Kidney epithelial cell (primary cell): ENCODE measurements around the gene TAP1. TPM values are rescaled to one million over a fixed set of nuclear protein-coding genes. Genes with fewer than 3 reads are reported as not detected.

Source experiments
- DNase-seq: peaks from one replicate; pipeline ENCODE4 v3.0.0-alpha.2; 2010; ENCODE audit warnings: low read depth
- H3K27me3 ChIP-seq: 2 replicates; pipeline ENCODE4 v1.6.0; 2011; ENCODE audit warnings: low read length; ENCODE audit not compliant: control insufficient read depth, insufficient read depth
- H3K36me3 ChIP-seq: 2 replicates; pipeline ENCODE4 v1.5.1; 2011; ENCODE audit warnings: low read length; ENCODE audit not compliant: control insufficient read depth, insufficient read depth
- H3K4me3 ChIP-seq: 2 replicates; pipeline ENCODE4 v1.5.1; 2011; ENCODE audit warnings: low read depth, mild to moderate bottlenecking, control low read depth, low read length
- total RNA-seq: library from RNA; depleted of rRNA; stranded (reverse); fragments of >200 nt; gene quantifications from 2 replicates; pipeline ENCODE4 v1.2.3, GENCODE V29; 2015
- TF ChIP-seq, protein P1 (sequence below): IDR thresholded peaks from 2 replicates; pipeline ENCODE4 v1.5.1; 2011; ENCODE audit warnings: mild to moderate bottlenecking, moderate library complexity, low read length, control low read depth, inconsistent platforms; ENCODE audit not compliant: insufficient read depth, poor library complexity, severe bottlenecking

TAP1 gene
- total RNA-seq, 1 donor from 2014 or later, result 77.6 TPM

DNA sequence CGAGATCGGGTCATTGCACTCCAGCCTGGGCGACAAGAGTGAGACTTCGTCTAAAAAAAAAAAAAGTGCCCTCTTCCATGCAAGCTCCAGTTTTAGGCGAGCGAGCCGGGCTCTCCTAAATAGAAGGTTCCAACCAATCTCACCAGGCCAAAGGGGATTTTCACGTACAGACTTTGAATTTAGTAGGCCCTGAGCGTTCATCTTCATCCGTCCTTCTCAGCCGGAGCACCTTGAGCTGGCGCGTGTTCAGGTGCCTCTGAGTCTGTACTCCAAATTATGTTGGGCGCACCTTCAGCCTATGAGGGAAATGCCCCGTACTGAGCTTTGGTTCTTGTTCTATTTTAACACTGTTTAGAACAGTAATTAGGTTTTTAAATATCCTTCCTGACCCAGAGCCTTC, 14.1 kb downstream of the TAP1 start:
- no peak for DNase-seq
- TF ChIP-seq, protein P1, sequence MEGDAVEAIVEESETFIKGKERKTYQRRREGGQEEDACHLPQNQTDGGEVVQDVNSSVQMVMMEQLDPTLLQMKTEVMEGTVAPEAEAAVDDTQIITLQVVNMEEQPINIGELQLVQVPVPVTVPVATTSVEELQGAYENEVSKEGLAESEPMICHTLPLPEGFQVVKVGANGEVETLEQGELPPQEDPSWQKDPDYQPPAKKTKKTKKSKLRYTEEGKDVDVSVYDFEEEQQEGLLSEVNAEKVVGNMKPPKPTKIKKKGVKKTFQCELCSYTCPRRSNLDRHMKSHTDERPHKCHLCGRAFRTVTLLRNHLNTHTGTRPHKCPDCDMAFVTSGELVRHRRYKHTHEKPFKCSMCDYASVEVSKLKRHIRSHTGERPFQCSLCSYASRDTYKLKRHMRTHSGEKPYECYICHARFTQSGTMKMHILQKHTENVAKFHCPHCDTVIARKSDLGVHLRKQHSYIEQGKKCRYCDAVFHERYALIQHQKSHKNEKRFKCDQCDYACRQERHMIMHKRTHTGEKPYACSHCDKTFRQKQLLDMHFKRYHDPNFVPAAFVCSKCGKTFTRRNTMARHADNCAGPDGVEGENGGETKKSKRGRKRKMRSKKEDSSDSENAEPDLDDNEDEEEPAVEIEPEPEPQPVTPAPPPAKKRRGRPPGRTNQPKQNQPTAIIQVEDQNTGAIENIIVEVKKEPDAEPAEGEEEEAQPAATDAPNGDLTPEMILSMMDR, result no peak
- Histone ChIP-seq H3K4me3 (no peak overlapping the region), H3K27me3 (no peaks in the 10 kb centered on the region), H3K36me3 (no peaks in the 10 kb centered on the region)

DNA sequence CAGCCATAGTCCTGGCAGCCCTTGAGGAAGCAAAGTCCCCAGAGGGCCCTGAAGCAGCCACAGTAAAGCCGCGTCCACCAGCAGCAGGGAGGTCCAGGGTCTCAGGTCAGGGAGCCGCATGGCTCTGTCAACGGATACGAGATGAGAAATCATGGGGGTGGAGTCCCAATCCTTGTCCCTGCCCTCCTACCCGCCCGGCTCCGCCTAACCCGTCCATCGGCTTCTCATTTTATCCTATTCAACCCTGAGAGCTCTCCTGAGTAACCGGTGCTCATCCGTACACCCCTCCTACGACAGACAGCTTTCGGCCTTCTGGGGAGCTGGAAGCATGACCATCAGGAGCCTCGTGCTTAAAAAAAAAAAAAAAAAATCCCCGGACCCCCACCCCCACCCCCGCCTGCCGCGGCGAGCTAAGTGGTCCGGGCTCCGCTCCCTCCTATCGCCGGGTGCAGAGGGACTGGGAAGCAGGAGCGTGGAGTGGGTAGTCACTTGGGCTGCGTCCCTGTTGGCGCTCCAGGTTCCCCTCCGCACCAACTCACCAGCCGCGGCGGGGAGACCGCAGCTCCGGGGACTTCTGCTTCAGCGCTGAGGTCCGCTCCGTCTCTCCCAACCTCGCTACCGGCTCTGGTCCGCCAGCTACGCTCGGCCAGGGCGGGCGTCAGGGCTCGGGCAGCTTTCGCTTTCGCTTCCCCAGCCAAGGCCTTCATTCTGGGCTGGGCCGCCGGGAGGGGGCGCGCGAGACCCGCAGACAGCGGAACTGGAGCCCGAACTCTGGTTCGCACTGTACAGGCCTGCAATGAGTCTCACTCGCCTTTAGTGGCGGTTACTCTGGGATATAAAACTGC, 15.2 kb downstream of the TAP1 start, which contains the start of gene TAP2:
Gene TAP2 (minus strand): TSS at position 626 of the 845 bp plus-strand sequence. CDS start 506 bp downstream, at position 120.
- Histone ChIP-seq H3K4me3 (peak within 1 kb of the TSS; percentile 93), H3K27me3 (no peaks in the 10 kb centered on the region), H3K36me3 (no peaks in the 10 kb centered on the region)
- TF ChIP-seq, protein P1, result peak; percentile 99
- no peak for DNase-seq

DNA sequence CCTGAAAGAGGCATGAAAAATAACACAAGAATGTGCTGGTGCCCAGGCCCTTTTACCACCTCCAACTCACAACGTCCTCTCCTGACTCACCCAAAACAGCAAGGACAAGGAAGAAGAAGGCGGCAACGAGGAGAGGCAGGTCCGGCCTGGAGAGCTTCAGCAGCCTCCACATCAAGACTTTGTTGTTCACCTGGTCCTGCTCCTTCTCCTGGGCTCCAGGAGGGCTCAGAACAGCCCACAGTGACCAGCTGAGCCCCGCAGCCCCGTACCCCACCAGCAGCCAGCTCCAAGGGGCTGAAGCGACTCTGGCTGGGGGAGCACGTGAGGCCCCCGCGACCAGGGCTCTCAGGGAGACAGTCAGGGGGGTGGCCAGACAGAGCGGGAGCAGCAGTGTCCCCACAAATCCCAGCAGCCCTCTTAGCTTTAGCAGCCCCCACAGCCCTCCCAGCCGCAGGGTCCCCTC, 15.8 kb downstream of the TAP1 start:
- Histone ChIP-seq H3K27me3 (no peaks in the 10 kb centered on the region), H3K4me3 (peak overlapping the region; percentile 93), H3K36me3 (no peaks in the 10 kb centered on the region)
- no peak for DNase-seq
- TF ChIP-seq, protein P1, result no peak

DNA sequence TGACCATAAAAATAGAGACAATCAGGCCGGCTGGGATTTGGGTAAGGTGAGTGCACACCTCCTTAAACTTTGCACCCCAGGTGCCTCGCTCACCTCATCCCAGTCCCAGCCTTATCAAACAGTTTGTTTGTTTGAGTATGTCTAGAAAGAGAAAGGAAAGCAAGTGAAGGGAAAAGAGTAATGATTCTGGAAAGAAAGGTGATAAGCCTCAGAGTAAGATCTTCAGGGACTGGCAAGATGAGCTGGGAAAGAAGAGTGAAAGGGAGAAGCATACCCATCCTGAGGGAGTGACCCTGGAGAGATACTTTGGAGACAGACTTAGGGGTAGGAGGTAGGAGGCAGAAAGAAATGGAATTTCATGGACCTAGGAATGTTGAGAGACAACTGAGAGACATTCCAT, 16.6 kb downstream of the TAP1 start:
- H3K4me3 ChIP-seq, result no peak overlapping the region
- TF ChIP-seq, protein P1, result no peak

GRCh38 chr6:32835167-32835893, 18.2 kb downstream of the TAP1 start:
- no peaks in the 10 kb centered on the region for H3K27me3 ChIP-seq
- TF ChIP-seq, protein P1, result no peak
- H3K4me3 ChIP-seq, result no peak overlapping the region
- DNase-seq, result no peak
- H3K36me3 ChIP-seq, result peaks cover 1% of the 10 kb centered on the region

More for the DNA sequence above, 16.6 kb downstream of the TAP1 start:
- no peak for DNase-seq
- no peaks in the 10 kb centered on the region for H3K27me3 ChIP-seq
- H3K36me3 ChIP-seq, result peaks cover 1% of the 10 kb centered on the region
